Measurements from ENCODE around the gene CDH13. TPM values are rescaled to one million over a fixed set of nuclear protein-coding genes. Genes with fewer than 3 reads are reported as not detected.

Gene CDH13
- total and polyA plus RNA-seq, 9 of the 15 experiments (the other 6 are each of a cell fraction or from before 2014, with no cell fraction given), result 0.03 TPM; not detected in 8

- Histone ChIP-seq H3K4me2 (ENCODE audit: insufficient read depth, low read length) (no peak overlapping the region), H3K27me3 (ENCODE audit: control insufficient read depth in 2 of 2, insufficient read depth in 2 of 2, low read length in 2 of 2) (peaks cover 8 to 13% of the 10 kb centered on the region in 2 experiments; a peak in 4 of 5 replicates), H3K9ac (ENCODE audit: insufficient read depth in 1 of 2, low read depth in 2 of 2, low read length in 2 of 2) (no peak overlapping the region), H3K36me3 (ENCODE audit: control insufficient read depth, insufficient read depth, low read length) (no peaks in the 10 kb centered on the region), H3K9me1 (ENCODE audit: control insufficient read depth, insufficient read depth, low read length) (no peaks in the 10 kb centered on the region), H3K4me1 (replicated peaks in 1 of 2; ENCODE audit: control insufficient read depth in 2 of 2, insufficient read depth in 2 of 2, low read length in 2 of 2) (no peaks in the 10 kb centered on the region), H2AFZ (ENCODE audit: low read depth, low read length) (no peak overlapping the region), H3K27ac (ENCODE audit: extremely low read depth, low read depth, low read length) (no peak overlapping the region), H3K4me3 (no peak overlapping the region), H3K79me2 (ENCODE audit: control insufficient read depth, insufficient read depth, low read length) (no peaks in the 10 kb centered on the region), H3K9me3 (replicated peaks; ENCODE audit: control insufficient read depth, insufficient read depth, low read depth, low read length) (no peaks in the 10 kb centered on the region), H4K20me1 (replicated peaks; ENCODE audit: control insufficient read depth, insufficient read depth, low read length) (0 out of 2 replicates have a peak, but pooled peaks cover 3% of the 10 kb centered on the region)
- intact Hi-C loops (cut with micrococcal nuclease), result no loop called here
- no TSS peak for BruUV-seq (replicated peaks)
- in situ Hi-C loops (cut with MboI), result no loop called here
- POLR2A ChIA-PET, result interaction anchor here (0.8 kb wide), 1 partner anchor 12 kb away, joined by 3 read pairs; no protein-coding TSS in a partner anchor
- ATAC-seq, result no peak
- no peak for TF ChIP-seq CUX1 (CRISPR knock-in tag; IDR thresholded peaks at IDR 0.05)
- no peak for TF ChIP-seq TAF7 (tag; IDR thresholded peaks at IDR 0.05)
- TF ChIP-seq KDM2B (CRISPR knock-in tag; IDR thresholded peaks at IDR 0.05), result no peak
- TF ChIP-seq, protein P1, sequence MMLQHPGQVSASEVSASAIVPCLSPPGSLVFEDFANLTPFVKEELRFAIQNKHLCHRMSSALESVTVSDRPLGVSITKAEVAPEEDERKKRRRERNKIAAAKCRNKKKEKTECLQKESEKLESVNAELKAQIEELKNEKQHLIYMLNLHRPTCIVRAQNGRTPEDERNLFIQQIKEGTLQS (IDR thresholded peaks at IDR 0.05), result no peak
- TF ChIP-seq, protein P1 (CRISPR knock-in tag; conservative IDR thresholded peaks at IDR 0.05), result no peak
- TF ChIP-seq ZKSCAN8 (CRISPR knock-in tag; IDR thresholded peaks at IDR 0.05), result no peak
- WGBS (ENCODE audit: insufficient coverage, low coverage, missing lambda C conversion rate), result 0% methylated on average over 3 of the region's 3 CpGs
- CTCF ChIA-PET (ENCODE audit: low intra/inter-chr PET ratio), result no interaction called here
- DNase-seq (ENCODE audit: extremely low read depth in 1 of 4, low spot score in 3 of 4), result no peak
- FAIRE-seq, result no peak
These were observed 1096.5 kb downstream of the CDH13 start for GRCh38 chr16:83723244-83723643.

Measured in K562 (cell line).